GM19438 (cell line): ENCODE measurements around the gene PTPRN2.
"Not testable (repeated sequence)": the region's sequence is repeated elsewhere in the genome, so short reads cannot be mapped to it uniquely, and the experiment has no call there.

ENCODE experiments used
- ATAC-seq: cut with Tn5 transposase; IDR thresholded peaks from one replicate; pipeline ENCODE4 v1.9.1; 2021; ENCODE audit warnings: low read depth; ENCODE audit not compliant: unreplicated experiment

The PTPRN2 gene

DNA sequence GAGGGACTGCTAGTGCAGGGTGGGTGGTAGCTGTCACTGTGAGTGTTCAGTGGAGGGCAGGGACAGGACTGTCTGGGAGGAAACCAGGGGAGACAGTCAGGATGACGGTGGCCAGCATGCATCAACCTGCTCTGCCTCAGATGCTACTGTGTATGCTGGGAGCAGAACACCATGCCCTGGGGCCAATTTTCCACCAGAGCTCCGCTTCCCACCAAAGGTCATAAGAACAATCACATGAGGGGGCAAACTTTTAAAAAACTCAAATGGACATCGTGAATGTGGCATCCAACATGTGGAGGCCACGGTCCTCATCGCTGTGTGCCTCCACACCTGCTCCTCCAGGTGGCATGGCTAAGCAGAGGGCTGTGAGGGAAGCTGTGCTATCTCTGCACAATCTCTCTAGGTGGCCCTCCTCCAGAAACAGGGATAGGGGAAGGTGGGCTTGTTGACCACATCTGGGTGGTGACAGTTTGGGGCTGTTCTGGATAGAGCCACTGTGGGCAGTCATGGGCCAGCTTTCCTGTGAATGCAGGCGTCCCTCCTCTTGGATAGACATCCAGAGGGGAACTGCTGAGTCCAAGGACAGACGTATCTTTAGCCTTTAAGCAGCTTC is 411.0 kb downstream of the PTPRN2 start:
- ATAC-seq, result no peak

DNA sequence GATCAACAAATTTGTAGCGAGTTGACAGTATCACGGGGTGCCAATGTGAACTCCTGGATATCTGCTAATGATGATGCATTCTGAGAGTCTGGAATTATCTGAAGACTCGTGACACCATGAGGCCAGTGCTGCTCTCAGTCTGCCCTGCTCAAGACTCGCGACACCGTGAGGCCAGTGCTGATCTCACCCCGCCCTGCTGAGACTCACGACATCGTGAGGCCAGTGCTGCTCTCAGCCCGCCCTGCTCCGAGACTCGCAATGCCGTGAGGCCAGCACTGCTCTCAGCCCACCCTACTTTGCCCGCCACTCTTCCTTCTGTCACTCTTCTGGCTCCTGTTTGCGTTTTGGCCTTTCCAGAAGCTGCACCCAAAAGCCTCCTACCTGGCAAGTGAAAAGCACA is 411.8 kb downstream of the PTPRN2 start:
- no peak for ATAC-seq

DNA sequence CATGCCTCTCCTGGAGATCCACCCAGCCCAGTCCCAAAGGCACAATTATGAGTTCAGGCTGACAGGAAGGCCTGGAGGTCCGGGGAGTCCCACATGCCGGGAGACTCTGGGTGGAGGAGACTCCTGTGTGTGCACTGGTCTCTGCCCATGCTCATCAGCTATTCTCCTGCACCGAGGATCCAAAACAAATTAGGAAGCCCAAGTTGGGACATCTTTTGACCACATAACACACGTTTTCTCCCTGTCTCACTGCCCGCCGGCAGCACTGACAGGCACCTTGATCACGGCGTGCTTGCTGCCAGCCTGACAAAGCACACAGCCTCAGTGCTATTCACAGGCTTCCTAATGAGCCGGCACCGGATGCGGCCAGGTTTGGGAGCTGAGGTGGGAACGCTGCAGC is 412.7 kb downstream of the PTPRN2 start:
- ATAC-seq, result no peak

DNA sequence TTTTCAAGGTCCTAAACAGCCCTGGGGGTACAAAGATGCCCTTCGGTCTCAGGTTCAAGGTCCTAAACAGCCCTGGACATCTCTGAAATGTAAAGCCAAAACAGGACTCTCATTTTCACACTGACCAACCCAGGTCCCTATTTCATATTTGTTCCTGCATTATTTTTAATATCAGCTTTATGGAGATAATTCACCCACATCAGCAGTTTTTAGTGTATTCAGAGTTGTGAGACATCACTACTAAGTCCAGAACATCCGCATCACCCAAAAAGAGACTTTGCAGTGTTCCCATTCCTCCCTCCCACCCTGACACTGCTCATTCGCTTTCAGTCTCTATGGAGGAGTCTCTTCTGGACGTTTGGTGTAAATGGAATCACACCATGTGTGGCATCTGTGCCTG is 420.2 kb downstream of the PTPRN2 start:
- ATAC-seq, result no peak

DNA sequence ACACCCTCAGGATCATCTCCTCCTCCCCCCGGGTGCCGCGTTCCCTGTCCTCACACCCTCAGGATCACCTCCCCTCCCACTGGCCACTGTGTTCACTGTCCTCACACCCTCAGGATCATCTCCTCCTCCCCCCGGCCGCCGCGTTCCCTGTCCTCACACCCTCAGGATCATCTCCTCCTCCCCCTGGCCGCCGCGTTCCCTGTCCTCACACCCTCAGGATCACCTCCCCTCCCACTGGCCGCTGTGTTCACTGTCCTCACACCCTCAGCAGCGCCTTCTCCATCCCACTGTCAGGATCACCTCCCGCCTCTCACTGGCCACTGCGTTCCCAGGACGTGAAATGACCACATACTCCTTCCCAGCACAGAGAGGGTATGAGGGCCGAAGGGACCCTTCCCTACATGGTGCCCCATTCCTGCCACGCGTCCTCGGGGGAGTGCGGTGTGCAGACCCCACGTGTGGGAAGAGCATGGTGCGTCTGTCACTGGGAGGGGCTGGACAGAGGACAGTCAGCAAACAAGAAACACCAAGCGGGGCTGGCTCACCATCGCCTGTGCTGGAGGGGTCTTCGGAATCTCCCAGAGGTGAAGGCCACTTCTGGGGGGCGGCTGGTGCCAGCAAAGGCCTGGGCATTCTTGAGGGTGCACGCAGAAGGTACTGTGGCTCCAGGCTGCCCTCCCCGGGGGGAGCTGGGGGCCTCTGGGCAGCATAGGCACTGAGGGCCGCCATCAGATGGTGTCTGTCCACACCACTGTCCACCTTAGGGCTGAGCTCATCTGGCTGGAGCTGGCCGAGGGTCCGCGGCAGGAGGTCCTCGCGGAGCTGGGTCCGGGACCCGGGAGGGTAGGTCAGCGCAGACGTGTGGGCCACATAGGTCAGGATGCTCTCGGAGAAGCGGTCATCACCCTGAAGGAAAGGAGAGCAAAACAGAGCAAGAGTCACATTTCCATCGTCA is 421.0 kb downstream of the PTPRN2 start:
- ATAC-seq, result no peak

DNA sequence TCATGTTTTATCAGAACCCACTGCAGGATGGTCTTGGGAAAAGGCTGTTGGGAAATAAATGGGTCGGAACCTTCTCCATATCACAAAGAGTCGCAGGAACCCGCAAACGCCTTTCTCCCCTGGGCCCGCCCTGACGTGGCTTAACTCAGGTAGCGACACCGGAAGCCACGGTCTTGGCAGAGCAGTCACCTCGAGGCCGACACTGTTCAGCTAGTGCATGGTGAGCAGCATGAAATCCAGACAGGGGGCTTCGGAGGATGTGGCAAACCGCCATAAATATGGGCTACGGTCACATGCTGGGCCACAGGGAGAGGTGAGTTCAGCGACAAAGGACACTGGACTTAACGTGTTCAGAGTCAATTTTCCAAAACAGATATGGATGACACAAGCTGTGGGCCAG is 421.9 kb downstream of the PTPRN2 start:
- ATAC-seq, result no peak

DNA sequence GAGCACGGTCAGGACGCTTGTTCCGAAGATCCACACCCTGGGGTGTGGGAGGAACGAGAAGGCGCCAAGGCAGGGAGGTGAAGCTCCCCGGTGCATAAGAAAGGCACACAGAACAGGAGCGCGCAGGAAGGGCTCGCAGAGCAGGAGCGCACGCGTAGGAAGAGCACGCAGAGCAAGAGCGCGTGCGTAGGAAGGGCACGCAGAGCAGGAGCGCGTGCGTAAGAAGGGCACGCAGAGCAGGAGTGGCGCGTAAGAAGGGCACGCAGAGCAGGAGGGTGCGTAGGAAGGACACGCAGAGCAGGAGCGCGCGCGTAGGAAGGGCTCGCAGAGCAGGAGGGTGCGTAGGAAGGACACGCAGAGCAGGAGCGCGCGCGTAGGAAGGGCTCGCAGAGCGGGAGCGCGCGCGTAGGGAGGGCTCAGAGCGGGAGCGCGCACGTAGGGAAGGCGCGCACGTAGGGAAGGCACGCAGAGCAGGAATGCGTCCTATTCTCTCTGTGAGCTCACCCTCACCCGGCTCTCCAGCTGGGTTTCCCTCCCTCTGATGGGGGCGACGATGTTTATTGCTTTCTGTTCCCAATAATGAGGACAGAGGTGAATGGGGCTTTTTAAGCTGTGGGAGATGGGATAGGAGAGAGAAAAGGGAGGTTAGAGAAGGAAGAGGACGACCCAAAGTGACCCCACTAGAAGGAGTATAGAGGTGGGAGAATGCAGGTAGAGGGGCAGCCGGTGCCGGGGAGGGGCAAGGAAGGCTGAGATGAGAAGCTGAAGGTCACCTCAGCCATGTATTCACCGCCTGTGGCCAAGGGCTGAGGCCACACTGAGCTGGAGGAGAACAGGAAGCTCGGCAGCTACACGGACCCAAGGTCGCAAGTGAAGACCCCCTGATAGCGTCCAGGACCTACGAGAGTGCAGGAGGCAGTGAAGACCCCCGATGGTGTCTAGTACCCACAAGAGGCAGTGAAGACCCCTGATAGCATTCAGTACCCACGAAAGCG is 423.2 kb downstream of the PTPRN2 start:
- ATAC-seq, result no peak

DNA sequence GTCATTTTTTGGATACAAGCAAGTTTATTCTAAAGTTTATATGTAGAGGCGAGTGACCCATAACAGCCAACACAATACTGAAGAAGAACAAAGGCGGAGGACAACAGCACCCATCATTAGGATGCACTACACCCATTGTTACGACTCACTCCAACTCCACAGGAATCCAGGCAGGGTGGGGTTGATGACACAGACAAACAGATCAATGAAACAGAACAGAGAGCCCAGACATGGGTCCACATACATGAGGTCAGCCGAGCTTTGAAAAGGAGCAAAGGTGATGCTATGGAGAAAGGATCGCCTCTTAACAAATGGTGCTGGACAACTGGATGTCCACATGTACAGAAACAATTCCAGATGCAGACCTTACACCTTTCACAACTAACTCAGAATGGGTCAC is 426.4 kb downstream of the PTPRN2 start:
- ATAC-seq, result no peak

DNA sequence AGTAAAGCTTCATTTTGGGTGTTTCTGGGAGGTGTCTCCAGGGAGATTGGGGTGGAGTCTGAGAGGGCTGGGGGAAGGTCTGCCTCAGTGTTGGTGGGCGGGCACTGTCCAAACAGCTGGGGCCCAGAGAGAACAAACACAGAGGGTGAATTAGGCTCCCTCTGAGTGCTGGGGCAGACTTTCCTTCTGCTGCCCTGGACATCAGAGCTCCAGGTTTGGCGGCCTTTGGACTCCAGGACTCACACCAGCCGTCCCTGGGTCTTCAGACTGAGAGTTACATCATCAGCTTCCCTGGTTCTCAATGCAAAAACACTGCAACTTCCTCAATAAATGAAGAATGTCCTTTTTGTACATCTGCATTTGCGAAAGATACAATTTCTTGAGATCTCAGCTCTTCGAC is 427.4 kb downstream of the PTPRN2 start:
- ATAC-seq, result no peak

DNA sequence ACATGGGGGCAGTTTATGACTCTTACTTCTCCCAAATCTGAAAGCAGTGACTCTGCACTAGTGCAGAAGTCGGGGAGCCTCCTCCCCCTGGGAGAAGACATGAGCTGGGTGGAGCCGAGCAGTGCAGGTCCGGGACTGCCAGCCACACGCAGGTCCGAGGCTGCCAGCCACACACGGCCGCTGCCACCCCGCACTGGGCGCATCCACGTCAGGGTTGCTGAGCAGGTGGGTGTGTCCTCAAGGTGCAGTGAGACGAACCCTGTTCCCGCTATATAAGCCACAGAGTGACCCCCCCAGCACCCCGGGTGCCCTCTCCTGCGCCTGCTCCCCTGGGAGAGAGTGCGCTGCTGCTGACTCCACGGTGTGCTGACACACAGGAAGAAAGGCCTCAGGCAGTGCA is 430.2 kb downstream of the PTPRN2 start:
- no peak for ATAC-seq

DNA sequence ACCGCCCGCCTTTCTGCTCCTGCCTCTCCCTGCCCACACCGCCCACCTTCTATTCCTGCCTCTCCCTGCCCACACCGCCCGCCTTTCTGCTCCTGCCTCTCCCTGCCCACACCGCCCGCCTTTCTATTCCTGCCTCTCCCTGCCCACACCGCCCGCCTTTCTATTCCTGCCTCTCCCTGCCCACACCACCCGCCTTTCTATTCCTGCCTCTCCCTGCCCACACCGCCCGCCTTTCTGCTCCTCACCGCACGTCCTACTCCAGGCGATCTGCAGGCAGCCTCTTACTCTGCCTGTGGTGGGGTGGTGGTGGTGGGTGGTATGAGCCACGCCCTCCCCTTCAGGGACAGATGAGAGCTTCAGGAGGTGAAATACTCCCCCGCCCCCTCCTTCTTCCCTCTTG is 436.4 kb downstream of the PTPRN2 start:
- not testable (repeated sequence) for ATAC-seq

DNA sequence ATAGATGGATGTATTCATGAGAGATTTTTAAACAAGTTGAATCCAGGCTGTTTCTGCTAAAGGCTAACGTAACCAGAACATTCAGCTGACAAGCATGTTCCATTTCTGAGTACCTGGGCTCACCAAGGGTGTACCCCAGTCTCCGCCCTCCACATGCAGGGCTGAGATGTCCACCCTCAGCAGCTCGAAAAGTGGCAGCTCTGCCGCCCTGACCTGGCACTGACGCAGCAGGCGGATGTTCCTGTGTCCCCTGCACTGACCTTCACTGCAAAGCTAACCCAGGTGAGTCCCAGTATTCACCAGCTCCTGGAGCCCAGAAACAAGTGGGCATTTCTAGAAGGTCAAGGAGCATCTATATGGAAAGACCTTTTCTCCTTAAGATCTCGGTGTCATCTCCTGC is 437.4 kb downstream of the PTPRN2 start:
- ATAC-seq, result no peak

DNA sequence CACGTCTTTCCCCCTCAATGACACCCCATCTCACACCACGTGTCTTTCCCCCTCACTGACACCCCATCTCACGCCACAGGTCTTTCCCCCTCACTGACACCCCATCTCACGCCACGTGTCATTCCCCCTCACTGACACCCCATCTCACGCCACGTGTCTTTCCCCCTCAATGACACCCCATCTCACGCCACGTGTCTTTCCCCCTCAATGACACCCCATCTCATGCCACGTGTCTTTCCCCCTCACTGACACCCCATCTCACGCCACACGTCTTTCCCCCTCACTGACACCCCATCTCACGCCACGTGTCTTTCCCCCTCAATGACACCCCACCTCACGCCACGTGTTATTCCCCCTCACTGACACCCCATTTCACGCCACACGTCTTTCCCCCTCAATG is 440.2 kb downstream of the PTPRN2 start:
- ATAC-seq, result not testable (repeated sequence)

DNA sequence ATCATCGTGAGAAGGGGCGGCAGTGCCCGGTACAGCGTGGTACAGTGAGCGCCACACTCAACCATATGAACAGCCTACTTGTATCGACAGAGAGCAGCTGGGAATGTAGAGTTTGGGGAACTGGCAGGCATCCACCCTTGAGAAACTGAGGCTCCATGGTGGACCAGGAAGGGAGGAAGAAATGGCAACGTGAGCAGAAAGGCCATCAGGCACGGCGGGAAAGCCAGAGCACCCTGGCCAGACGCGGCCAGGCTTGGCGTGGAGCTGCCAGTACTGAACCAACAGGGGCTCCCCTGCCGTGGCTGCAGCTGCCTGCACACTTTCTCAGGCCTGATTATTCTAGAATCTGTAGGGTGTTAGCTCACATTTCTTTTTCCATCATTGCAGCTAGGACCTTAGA is 442.3 kb downstream of the PTPRN2 start:
- ATAC-seq, result no peak

DNA sequence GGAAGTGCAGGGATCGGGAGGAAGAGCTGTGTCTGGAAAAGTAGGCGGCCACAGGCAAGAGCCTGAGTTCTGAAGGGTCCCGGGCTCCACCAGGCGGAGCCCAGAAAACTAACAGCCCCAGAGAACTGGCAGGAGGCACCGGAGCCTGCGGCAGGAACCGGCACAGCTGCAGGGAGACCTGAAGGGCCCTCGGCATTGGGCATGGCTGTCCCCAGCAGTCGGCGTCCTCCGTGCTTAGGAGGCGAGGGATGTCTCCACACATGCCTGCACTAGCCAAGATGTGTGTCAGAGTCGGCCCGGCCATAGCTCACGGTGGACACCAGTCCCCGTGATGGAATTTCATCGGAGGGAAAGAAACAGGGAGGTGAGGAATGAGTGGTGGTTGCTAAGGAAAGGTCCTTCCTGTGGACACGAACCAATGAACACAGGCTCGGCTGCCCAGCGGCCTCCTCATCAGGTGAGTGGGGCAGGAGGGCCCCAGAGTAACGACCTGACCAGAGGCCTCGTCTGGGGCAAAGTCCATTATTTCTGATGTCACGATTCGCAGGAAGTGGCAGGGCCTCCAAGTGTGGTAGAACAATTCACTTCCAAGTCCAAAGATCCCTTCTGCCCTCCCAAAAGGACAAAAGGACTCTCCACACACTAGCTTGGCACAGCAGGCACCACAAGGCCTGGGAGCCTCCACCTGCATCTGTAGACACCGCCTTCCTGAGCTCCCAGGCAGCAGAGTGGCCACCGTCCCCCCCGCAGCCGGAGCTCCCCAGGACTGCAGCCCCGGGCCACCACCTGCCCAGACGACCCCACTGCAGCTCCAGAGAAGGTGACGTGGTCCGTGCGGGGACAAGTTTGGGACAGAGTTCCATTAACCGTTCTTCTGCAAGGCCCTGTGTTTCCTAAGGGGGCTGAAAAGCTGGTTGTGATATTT is 444.2 kb downstream of the PTPRN2 start:
- no peak for ATAC-seq

DNA sequence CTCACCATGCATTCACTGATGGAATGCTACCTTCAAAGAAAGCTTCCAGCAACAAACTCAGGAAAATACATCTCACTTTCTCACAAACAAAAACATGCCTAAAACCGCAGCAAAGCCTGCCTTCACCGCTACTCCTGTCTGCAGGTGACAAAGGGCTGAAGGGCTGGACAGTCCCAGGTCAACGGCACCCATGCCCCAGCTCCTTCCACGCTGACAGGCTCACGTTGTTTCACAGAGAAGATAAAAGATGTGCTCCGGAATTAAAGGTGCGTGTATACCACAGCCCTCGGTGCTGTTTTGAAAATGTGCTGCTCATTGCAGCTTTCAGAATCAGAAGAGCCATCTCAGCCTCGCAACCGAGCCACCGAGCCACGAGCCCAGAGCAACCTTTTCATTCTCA is 445.0 kb downstream of the PTPRN2 start:
- no peak for ATAC-seq

DNA sequence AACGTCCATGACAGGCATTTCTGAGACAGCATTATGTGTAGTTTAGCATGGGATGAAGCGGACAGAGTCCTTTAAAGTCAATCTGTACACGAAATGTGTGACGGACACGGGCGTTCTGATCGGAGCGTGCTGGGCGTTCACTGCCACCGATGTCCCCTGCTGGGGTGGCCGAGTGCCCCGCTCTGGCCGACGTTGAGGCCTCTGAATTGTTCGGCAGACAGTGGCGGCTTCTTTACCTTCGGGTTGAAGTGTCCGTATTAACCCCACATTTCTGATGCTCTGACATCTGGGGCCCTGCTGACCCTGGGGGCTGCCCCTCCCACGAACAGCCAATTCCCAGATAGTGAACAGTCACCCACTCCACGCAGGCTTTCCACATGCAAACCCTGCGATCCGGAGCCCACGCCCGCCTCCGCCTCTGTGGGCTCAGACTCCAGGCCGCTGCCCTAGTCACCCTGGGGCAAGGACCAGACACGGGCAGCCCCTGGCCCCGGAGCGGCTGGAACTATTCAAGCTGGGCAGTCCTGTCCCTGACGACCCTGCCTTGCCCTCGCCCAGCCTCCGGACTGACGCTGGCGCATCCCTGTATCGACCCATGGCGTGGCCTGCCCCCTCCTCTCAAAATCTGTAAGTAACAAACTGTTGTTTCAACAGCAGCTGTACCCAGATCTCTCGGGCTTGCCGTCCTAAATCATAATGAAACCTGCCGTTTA is 445.7 kb downstream of the PTPRN2 start:
- no peak for ATAC-seq

DNA sequence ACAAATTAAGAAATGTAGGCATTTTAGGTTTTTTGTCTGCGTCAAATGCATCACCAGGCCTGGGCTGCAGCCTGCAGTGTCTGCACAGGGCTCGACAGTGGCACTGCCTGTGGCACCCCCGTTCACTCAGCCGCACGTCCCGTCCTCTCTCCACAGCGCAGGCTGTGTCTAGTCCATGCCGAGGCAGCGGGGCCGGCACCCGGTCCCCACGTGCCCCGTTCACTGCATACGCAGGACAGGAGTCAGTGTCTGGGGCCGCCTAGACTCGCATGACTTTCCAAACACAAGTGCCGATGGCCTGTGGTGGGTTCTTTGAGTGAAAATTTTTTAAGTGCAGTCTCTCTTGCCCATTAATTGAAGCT is 446.4 kb downstream of the PTPRN2 start:
- ATAC-seq, result no peak

DNA sequence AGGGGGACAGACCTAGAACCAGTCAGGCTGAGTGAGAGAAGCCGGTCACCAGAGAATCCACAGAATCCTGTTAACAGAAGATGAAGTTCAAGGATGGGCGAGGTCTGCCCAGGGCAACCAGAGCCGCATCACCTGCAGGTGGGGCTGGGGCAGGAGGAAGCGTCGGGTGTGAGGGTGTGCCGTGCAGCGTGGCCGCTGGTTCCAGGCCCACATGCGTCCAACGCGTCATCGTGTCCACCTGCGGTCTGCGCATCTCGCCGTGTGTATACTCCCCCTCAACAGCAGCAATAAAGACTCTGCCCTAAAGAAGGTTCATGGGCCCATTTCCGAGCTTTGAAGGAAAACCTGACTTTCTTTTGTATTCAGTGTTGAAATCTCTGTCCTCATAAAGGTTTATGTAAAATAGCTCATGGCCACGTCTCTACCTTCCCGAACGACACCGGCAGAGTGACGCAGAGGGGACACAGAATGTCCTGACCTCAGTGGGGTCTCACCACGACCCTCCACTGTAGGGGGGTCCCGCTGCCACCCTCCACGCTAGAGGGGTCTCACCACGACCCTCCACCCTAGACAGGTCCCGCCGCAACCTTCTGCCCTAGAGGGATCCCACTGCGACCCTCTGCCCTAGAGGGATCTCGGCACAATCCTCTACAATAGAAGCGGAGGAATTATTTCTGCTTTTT is 446.9 kb downstream of the PTPRN2 start:
- ATAC-seq, result no peak
